ENCODE data around the gene VPS54.

DNA sequence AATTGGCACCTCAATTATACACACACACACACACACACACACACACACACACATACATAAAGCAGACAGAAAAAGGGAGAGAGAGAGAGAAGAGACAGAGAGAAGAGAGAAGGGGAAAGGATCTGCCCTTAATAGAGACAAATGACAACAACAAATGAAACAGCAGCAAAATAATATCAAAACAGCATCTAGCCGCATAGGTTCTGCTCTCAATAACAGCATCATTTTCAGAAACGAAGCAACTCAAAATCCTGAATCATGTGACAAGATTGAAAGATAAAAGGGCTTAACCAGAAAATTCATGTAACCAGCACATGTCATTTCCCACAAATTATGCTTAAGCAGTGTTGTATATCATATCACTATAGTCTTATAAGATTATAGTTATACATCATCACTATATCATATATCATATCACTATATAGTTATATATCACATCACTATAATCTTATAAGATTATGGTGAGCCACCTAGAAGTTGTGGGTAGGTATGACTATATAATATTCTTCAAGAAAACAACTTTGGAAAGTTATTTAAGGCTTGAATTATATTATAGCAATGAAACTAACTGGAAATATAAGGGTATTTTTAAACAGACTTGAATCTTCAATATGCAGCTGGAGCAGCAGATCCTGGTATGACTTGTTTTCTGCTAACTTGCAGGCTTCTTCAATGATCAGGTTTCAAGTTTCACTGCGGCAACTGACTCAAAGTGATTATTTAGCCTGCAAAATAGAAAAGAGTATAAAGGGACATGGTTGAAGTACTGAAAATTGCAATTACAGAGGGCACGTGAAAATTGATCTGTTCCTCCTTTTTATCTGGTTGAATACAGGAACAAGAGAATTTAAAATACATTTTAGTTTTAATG is 16.1 kb upstream of the VPS54 start:
- TF ChIP-seq CTCF (IDR thresholded peaks at IDR 0.05 in 2 of 3, conservative IDR thresholded peaks at IDR 0.05 in 1 of 3; ENCODE audit: borderline replicate concordance in 1 of 3, insufficient read depth in 1 of 3, low read depth in 2 of 3, low read length in 2 of 3) (no peak), EZH2phosphoT487 (IDR thresholded peaks at IDR 0.05; ENCODE audit: borderline replicate concordance) (no peak), POLR2A (IDR thresholded peaks at IDR 0.05; ENCODE audit: borderline replicate concordance, extremely low read depth, insufficient read depth, insufficient read length) (no peak), POLR2AphosphoS5 (IDR thresholded peaks at IDR 0.05; ENCODE audit: low read depth, low read length) (no peak), ELF1 (IDR thresholded peaks at IDR 0.05; ENCODE audit: borderline replicate concordance, low read depth) (no peak), EZH2 (IDR thresholded peaks at IDR 0.05) (no peak)
